Glomerular visceral epithelial cell (primary cell): Measurements from ENCODE around the gene ITPA.

ENCODE experiments used
- DNase-seq: peaks from one replicate; pipeline ENCODE4 v3.0.0-alpha.2; 2016; ENCODE audit errors: extremely low spot score

The ITPA gene

DNA sequence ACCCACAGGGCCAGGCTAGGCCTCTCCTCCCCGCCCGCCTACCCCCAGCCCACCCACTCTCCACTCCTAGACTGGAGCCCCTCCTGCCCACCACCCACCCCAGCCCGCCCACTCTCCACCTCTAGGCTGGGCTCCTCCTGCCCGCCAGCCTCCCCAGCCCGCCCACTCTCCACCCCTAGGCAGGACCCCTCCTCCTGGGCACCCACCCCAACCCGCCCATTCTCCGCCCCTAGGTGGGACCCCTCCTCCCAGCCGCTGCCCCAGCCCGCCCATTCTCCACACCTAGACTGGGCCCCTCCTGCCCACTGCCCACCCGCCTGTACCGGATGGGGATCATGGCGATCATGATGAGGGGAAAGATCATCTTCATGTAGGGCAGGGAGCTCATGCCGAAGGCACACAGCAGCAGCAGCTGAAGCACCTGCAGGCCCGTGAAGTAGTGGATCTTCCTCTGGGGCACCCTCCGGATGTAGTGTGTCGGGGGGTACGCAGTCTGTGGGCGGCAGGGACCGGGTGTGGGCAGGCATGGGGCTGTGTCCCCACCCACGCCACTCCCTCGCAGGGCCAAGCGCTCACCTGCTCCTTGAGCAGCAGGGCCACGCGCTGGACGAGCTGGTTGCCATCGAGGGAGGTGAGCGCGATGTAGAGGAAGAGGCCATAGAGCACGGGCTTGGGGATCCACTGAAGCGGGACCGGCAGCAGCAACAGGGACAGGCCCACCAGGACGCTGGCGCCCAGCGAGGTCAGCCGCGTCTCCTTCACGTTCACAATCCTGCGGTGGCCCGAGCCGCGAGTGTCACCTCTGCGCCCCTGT, 18.8 kb downstream of the ITPA start:
- no peak for DNase-seq

DNA sequence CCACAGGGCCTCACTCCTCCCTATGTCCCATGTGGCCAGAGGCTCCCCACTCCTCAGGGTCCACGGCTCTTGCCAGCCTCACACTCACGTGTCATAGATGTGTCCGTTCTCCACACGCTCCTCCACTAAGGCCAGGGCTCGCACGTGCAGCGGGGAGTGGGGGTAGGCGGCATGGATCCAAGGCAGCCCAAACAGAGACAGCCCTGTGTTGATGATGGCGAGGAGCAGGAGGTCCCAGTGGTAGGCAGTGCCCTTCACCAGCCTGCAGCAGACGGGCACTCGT, 19.4 kb downstream of the ITPA start:
- no peak for DNase-seq

DNA sequence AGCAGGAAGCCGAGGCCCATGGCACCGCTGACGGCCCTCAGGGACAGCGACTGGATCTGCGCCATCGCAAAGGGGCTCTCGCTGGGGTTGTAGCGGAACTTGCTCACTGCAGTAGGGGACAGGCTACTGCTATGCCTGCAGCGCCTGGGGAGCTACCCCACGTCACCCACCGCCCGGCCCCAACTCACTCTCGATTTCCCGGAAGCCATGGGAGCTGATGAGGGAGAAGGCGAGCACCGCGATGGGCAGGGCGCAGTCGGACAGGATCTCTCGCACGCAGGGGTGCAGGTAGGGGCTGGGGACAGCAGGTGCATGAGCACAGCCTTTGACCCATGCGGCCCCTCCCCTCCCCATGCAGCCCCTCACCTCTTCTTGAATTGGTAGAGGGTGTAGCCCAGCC, 19.9 kb downstream of the ITPA start:
- DNase-seq: no peak

DNA sequence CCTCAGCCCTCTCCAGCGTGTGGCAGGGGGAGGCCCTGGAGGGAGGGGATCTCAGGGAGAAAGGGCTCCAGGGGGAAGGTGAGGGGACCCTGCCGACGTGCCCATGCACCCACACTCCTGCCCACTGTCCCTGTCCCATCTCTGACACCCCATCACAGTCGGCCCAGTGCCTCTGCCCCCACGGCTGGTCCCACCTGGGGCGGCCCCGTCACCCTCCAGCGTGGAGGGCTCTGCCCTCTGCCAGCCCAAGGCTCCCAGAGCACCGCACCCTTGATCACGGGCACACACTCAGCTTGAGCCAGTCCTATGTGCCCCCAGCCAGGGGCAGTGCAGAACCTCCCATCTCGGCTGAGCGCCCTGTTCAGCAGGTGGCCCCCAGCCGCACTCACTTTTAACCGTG, 20.5 kb downstream of the ITPA start:
- no peak for DNase-seq

DNA sequence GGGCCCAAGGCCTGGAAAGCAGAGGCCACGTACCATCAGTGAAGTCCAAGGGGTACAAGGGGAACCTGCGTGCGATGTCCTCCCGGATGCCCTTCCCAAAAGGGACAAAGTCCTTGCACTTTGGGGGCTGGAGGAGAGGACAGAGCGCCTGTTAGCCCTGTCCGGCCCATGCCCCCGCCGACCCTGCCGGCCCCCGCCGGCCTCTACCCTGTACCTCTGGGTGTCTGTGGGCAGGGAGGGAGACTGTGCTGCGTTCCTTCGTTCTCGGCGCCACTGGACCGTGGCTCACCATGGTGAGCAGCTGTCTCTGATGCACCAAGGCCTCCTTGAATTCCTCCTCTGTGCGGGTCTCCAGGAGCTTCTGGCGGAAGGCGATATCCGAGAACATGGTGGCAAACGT, 21.8 kb downstream of the ITPA start:
- no peak for DNase-seq

DNA sequence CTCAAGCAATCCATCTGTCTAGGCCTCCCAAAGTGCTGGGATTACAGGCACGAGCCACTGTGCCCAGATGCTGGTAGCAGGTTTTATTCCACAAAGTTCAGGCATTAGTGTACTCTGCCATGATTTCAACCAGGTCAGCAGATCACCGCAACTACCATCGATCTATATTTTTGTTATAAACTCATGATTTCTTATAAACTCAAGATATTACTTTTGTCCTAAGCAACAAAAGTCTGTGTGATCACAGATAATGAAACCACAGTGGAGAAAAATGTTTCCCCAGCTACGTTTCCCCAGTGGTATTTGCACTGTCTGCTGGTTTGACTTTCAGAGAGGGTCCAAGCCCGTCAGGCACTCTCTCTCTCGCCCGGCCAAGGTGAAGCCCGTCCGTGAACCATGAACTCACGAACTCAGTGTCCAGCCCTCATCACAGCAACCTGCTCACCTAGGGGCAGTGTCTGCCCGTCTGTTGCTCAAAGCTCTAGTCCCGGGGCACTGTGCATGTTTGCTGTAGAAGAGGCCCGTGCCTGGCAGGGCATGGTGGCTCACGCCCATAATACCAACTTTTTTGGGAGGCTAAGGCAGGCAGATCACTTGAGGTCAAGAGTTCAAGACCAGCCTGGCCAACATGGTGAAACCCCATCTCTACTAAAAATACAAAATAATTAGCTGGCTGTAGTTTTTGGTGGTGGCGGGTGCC, 22.7 kb downstream of the ITPA start:
- no peak for DNase-seq

DNA sequence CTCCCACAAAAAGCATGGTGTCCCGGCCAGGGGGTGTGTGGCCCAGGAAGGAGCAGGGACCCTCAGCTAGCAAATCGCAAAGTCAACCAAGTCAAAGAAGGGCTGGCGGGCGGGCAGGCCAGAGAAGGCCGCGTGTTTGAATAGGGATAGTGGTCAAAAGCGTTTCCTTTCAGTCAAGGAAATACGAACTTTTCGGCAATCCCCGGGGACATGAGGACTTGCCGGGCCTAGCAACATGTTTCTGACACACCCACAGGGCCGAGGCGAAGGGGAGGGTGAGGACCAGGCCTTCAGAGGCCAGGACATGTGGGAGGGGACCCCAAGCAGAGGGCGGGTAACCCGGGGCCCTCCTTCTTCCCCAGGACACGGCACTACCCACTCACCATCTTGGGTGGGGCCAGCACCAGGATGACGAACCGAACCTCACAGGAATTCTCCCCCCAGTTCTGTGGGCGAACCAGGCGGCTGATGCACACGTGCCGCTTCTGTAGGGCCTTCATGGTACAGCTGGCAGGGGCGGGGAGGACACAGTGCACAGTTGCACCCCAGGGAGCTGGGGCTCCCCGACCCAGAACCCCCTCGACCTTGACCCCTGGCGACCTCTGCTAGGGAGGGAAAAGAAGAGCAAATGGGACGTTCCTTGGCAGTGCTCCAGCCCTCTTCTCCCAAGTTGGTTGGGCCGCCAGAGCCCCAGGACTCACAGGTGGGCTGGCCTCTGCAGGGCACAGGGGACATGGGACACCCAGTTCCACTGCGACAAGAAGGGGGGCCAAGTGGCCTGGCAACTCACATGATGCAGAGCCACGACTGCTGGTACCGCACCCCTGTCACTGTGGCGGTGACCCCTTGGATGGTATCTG, 24.1 kb downstream of the ITPA start:
- no peak for DNase-seq

DNA sequence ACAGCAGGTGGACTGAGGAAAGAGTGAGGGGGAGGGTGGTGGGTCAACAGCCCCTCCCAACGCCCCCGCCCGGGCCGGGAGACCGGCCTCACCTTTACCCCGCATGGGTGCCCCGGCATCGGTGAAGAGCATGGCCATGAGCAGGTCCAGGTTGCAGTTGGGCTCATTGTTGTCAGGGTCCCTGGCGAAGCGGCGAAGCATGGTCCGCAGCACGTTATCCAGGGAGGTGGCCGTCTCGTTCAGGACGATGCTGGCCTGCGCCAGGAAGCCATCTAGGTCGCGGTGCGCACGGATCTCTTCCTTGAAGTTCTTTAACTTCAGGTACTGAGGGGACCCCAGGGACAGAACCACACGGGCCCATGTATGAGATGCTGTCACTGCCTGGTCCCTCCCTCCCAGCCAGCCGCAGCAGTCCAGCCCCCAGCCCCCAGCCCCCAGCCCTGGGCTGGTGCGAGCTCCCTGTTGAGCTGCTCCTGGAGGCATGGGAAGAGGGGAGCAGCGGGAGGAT, 24.7 kb downstream of the ITPA start:
- DNase-seq: no peak

DNA sequence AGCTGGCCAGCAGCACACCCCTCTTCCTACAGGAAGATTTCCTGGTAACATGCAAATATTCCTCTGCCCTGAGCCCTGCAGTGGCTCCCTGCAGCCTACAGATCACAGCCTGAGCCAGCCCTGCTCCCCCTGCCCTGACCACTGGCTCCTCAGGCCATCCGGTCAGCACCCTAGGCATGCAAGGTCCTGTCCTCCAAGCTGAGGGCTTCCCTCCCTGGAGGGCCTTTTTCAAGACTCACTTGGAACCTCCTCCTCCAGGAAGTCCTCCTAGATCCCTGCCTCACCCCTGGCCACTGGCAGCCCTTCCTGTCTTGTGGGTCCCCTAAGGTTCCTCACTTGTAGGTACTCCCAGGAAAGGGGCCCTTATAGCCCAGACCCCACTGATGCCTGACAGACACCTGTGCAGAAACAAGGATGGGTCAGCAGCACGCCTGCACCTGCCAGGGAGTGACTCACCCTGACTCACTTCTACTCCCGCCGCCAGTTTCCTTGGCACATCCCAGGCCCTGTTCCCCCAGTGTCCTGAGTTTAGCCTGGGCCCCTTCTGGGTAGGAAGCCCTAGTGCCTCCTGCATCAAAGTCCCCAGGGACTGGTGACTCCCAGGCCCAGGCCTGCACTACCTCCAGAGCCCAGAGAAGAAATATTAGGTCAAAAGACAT, 26.5 kb downstream of the ITPA start:
- peak; percentile 71 for DNase-seq

DNA sequence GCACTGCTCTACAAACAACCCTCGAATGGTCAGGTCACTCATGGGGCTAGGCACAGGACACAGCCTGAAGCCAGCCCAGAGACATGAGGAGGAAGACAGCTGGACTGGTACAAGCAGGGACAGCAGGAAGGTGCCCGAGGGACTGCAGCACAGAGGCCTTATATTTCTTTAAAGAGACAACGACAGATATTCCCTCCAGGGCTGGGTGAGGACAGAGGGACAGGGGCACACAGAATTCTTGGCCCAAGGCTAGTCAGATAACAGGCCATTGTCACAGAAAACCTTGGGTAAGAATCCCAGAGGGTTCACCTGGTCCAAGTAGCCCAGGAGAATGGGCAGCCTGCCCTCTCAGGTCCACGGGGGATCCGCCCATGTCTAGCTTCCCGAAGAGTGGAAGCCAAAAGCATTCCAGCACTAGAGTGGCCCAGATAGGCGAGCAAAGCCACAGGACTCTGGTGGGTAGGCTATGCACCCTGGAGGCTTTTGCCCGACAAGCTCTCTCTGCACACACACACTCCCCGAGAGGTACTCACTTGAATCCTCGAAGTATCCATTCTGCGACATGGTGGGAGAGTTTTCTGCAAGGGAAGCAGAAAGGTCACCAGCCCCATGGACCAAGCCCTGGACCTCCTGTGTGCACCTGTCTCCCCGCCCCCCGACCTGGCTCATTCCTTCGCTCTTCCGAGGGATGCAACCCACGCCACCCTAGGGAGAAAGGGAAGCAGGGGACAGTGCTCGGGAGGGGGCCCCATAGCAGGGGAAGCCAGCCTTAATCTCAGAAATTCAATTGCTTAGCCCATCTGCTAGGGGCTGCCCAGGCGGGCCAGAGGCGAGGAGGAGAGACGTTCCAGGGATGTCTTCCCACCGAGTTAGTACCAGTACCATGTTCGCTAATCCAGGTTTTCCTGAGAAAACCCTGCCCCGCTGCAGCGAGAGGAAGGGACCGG, 28.0 kb downstream of the ITPA start:
- DNase-seq: no peak

DNA sequence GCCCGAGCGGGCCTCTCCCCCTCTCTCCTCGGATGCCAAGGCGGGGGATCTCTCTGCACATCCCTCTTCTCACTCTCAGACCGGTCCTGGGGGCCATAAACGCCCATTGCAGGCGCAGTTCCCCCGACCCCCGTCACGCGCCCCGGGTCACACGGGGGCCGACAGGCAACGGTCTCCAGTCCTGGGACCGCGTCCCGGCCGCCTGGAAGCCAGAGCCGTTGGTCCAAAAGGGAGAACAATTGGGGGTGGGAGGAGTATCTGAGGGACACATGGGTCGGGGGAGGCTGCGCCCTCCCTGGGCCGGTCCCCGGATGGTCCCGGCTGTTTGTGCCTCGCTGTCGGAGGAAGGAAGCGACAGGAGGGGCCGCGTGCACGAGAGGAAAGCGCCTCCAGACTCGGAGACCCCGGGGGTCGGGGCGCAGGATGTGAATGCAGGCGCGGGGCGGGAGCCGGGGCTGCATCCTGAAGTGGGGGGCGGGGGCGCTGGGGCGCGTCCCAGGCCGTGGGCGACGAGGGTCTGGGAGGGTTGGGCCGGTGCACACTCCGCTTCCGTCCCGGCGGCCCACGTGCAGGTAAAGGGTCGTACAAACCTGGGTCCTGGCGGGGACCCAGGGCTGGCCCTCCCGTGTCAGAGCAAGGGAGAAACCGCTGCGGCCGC, 28.8 kb downstream of the ITPA start:
- DNase-seq: no peak

DNA sequence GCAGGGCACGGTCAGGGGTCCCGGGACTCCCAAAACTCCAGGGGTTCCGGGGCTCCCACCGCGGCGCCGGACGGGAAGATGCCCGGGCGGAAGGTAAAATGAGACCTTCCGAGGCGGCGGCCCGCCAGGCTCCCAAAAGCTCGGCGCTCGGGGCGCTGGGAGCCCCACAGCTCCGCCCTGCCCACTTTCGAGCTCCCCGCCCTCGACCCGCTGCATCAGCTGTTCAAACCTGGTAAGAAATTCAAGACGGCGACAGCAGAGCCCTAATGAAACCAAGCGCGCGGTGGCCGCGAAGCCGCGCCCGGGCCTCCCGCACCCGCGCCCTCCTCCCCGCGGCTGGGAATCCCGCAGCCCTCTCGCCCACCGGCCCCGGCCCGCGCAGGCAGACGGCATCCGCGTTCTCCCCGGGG, 29.3 kb downstream of the ITPA start:
- DNase-seq: peak; percentile 42

DNA sequence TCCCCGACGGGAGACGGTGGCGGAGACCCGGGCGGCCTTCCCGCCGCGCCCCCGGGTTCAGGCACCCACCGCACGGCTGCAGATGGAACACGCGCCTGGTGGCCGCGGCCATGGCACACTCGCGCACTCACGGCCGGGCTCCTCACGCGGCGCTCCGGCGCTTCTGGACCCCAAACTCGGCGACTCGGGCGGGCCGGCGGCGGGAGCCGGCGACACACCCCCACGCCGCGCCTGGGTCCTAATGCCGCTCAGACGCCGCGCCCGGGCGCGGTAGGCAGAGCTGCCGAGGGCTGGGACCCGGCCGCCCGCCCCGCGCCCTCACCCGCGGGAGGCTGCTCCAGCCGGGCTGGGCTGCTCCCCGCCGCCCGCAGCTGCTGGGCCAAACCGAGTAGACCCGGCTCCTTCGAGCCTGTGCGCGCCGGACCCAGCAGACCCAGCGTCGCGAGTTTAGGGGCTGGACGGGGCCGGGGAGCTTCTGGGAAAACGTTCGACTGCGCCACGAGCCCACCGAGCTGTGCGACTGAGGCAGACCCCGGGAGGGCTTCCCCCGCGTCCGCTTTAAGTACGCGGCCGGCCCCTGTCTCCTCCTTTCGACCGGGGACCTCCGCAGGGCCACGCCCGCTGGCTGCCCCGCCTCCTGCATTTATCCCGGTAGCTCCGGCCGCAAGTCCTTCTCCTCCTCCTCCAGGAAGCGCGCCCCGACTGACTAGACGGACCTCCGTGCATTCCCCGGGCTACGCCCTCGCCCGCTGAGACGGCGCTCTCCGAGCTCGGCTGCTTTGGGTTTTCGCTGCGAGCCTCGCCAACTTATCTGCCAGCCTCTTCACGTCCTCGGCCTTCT, 29.9 kb downstream of the ITPA start, which contains the start of gene SLC4A11:
TSS of gene SLC4A11 (minus strand) at position 165 of the 841 bp plus-strand sequence. CDS start at position 112, 53 bp downstream.
- DNase-seq: peak; percentile 75

DNA sequence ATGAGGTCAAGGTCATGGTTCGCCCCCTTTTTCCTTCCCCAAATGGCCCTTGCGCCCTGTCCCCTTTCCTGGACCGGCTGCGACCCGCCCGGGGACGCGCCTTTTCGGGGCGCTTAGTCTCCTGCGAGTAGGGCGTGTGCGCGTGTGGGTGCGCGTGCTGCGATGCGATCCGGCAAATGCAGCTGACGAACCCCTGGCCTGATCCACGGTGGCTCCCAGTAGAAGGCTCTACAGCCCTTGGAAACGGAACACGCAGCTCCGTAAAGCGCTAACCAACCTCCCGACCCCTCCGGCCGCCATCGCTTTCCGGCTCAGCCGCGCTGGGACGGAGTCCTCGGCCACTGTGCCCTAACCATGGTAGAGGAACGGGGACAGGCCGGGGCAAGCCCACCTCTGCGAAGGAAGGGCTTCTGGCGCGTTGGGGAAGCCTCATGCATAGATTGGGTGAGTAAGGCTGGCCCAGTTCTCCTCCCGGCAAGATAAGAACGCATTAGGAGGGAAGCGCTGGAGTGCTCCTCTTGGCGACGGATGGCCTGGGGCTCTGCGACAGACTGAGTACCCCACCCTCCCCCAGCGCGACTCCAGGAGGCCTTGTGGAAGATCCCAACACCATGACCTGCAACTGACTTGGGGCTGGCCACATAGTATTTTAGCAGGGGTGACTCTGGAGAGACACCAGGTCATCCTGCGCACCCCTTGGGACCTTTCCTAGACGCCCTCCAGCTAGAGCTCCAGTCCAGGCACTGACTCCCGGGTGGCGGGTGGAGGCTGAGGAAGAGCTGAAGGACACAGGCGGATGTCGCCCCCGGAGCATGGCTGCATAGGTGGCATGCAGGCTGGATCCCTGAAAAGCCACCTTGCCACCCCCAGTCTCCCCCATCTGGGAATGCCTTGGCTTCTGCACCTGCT, 30.8 kb downstream of the ITPA start:
- DNase-seq: no peak

DNA sequence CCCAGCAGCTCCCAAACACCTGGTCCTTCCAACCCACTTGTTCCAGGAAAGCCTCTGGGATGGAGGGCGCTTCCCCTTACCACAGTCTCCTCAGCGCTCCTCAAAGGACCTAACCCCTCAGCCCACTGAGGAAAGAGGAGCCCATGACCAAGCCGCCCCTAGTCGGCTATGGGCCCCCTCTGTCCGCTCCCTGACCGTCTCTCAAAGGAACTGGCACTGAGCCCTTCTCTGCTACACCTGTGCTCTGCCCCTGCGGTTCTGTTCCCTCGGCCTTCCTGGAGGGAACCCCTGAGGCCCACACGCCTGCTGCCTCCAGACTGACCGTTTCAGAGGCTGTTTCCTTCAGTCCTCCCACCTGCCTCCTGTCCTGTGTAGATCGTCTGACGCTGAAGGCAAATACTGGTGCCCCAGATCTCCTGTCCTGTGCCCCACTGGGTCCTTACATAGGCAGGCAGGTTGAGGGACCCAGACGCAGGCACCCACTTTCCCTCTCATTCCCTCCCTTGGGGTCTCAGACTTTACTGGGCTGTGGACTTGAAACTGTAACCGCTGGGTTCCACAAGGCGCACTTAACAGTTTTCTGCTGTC, 31.6 kb downstream of the ITPA start:
- DNase-seq: no peak

DNA sequence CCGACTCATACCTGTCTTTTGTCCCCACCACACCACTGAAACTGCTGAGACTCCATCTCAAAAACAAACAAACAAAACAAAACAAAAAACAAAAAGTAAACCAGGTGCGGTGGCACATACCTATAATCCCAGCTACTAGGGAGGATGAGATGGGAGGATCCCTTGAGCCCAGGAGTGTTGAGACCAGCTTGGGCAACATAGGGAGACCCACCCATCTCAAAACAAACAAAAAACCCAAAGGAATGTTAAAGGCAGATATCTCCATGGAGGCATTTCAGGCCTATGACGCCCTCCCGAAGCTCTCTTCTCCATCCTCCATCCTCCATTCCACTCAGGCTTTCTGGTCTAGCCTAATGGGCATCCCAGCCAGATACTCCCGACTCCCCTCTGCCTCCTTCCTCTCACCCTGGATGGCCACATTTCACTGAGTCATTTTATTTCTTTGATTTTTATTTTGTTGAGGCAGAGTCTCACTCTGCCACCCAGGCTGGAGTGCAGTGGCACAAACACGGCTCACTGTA, 32.9 kb downstream of the ITPA start:
- no peak for DNase-seq

DNA sequence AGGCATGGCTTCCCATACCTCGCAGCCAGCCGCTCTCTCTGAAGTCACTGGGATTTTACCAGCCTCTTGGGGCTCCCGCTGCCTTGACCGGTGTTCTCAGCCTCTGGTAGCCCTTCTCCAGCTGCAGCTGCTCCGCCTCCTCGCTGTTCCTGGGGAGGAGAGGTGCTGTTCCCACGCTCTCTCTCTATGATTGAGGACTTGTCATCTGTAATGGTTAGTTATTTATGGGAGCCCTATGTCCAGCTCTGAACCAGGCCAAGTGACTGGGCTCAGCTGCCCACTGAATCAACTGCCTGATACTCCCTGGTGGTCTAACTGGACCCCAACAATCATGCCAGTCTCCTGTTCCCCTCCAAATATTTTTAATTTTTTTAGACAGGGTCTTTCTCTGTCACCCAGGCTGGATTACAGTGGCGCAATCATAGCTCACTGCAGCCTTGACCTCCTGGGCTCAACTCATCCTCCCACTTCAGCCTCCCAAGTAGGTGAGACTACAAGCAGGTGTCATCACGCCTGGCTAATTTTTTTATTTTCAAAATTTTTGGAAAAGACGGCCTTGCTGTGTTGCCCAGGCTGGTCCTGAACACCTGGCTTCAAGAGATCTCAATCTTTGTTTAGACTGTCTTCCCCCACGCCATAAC, 34.5 kb downstream of the ITPA start:
- DNase-seq: no peak
